MM.1S (cell line): Measurements from ENCODE around the gene NCAPG.

ENCODE experiments used
- DNase-seq: peaks from one replicate; pipeline ENCODE4 v3.0.0-alpha.2; 2015
- H2AFZ ChIP-seq: fragments of 300-600 bp; sonication (generic); 2 replicates; pipeline ENCODE4 v1.6.0; 2016; ENCODE audit warnings: antibody characterized with exemption, low read length
- H3F3A ChIP-seq: fragments of 300-600 bp; sonication (generic); 2 replicates; pipeline ENCODE4 v1.6.1; 2016; ENCODE audit warnings: mild to moderate bottlenecking, antibody characterized with exemption, low read length, moderate library complexity, mixed read lengths; ENCODE audit not compliant: insufficient read depth
- H3K27ac ChIP-seq: fragments of 300-600 bp; sonication (generic); 2 replicates; pipeline ENCODE4 v1.5.1; 2016; ENCODE audit warnings: mild to moderate bottlenecking, low read length
- H3K27me3 ChIP-seq: fragments of 300-600 bp; sonication (generic); replicated peaks from 2 replicates; pipeline ENCODE4 v1.6.0; 2016; ENCODE audit warnings: low read length; ENCODE audit not compliant: insufficient read depth
- H3K36me3 ChIP-seq: fragments of 300-600 bp; sonication (generic); replicated peaks from 2 replicates; pipeline ENCODE4 v1.6.1; 2016; ENCODE audit warnings: mild to moderate bottlenecking, low read length, mixed read lengths; ENCODE audit not compliant: insufficient read depth
- H3K4me1 ChIP-seq: fragments of 300-600 bp; sonication (generic); 2 replicates; pipeline ENCODE4 v1.6.1; 2016; ENCODE audit warnings: low read length, mixed read lengths
- H3K4me2 ChIP-seq: fragments of 300-600 bp; sonication (generic); 2 replicates; pipeline ENCODE4 v1.6.0; 2016; ENCODE audit warnings: low read depth, low read length
- H3K4me3 ChIP-seq: fragments of 300-600 bp; sonication (generic); 2 replicates; pipeline ENCODE4 v1.5.1; 2016; ENCODE audit warnings: low read length, mixed read lengths
- H3K79me2 ChIP-seq: fragments of 300-600 bp; sonication (generic); 2 replicates; pipeline ENCODE4 v1.6.1; 2016; ENCODE audit warnings: mixed run types, low read length, mixed read lengths
- H3K9ac ChIP-seq: fragments of 300-600 bp; sonication (generic); 2 replicates; pipeline ENCODE4 v1.6.1; 2016; ENCODE audit warnings: low read length, mixed read lengths
- H3K9me2 ChIP-seq: fragments of 300-600 bp; sonication (generic); replicated peaks from 2 replicates; pipeline ENCODE4 v1.6.1; 2016; ENCODE audit warnings: mild to moderate bottlenecking, low read length, mixed read lengths; ENCODE audit not compliant: insufficient read depth
- H3K9me3 ChIP-seq: fragments of 300-600 bp; sonication (generic); replicated peaks from 2 replicates; pipeline ENCODE4 v1.6.1; 2016; ENCODE audit warnings: mild to moderate bottlenecking, low read length, mixed read lengths; ENCODE audit not compliant: insufficient read depth
- H4K20me1 ChIP-seq: fragments of 300-600 bp; sonication (generic); 2 replicates; pipeline ENCODE4 v1.6.1; 2016; ENCODE audit warnings: mild to moderate bottlenecking, low read length, moderate library complexity, mixed read lengths; ENCODE audit not compliant: insufficient read depth
- CTCF ChIP-seq: fragments of 300-600 bp; sonication (generic); IDR thresholded peaks from 2 replicates; pipeline ENCODE4 v1.5.1; 2016; ENCODE audit warnings: antibody characterized with exemption, low read length, mixed read lengths
- EZH2 ChIP-seq: fragments of 300-600 bp; sonication (generic); optimal IDR thresholded peaks from 2 replicates; pipeline ENCODE3; 2017; ENCODE audit warnings: low read depth, mild to moderate bottlenecking, antibody characterized with exemption, low read length, mixed read lengths
- EZH2phosphoT487 ChIP-seq: fragments of 300-600 bp; sonication (generic); IDR thresholded peaks from 2 replicates; pipeline ENCODE4 v1.6.1; 2018; ENCODE audit warnings: antibody characterized with exemption, low read length

NCAPG gene

GRCh38 chr4:17816142-17816541, 5.4 kb downstream of the NCAPG start:
- no peak overlapping the region for H3K4me3 ChIP-seq
- H3K79me2 ChIP-seq = peaks cover 80% of the 10 kb centered on the region
- H3K9me3 ChIP-seq = no peaks in the 10 kb centered on the region
- H3K4me1 ChIP-seq = 0 out of 2 replicates have a peak, but pooled peaks cover 10% of the 10 kb centered on the region
- no peaks in the 10 kb centered on the region for H3K27me3 ChIP-seq
- H3K4me2 ChIP-seq = no peak overlapping the region
- H4K20me1 ChIP-seq = no peaks in the 10 kb centered on the region; the same call in 1 of the 2 replicates
- TF ChIP-seq EZH2 (no peak), CTCF (no peak), EZH2phosphoT487 (no peak)
- H3F3A ChIP-seq = 0 out of 2 replicates have a peak, but pooled peaks cover 4% of the 10 kb centered on the region
- H3K36me3 ChIP-seq = peaks cover 3% of the 10 kb centered on the region; the same call in 1 of the 2 replicates
- no peak overlapping the region for H2AFZ ChIP-seq
- no peak overlapping the region for H3K27ac ChIP-seq
- H3K9me2 ChIP-seq = no peaks in the 10 kb centered on the region
- no peak overlapping the region for H3K9ac ChIP-seq
- no peak for DNase-seq

- Histone ChIP-seq H3K36me3 (peaks cover 3% of the 10 kb centered on the region; the same call in 1 of the 2 replicates), H3K4me3 (no peak overlapping the region), H3K4me2 (no peak overlapping the region), H3K9me3 (no peaks in the 10 kb centered on the region), H3K27ac (no peak overlapping the region), H3K9me2 (no peaks in the 10 kb centered on the region), H2AFZ (no peak overlapping the region), H3F3A (0 out of 2 replicates have a peak, but pooled peaks cover 4% of the 10 kb centered on the region), H3K27me3 (no peaks in the 10 kb centered on the region), H3K79me2 (peaks cover 74% of the 10 kb centered on the region), H4K20me1 (no peaks in the 10 kb centered on the region; the same call in 1 of the 2 replicates), H3K9ac (no peak overlapping the region), H3K4me1 (0 out of 2 replicates have a peak, but pooled peaks cover 10% of the 10 kb centered on the region)
- TF ChIP-seq EZH2 = no peak
- TF ChIP-seq CTCF = peak; percentile 51
- DNase-seq = peak; percentile 65
These were observed 6.2 kb downstream of the NCAPG start for GRCh38 chr4:17817027-17817426.

GRCh38 chr4:17823871-17824669, 13.3 kb downstream of the NCAPG start:
- no peak overlapping the region for H3K4me2 ChIP-seq
- DNase-seq = no peak
- H3K4me1 ChIP-seq = no peaks in the 10 kb centered on the region
- no peak overlapping the region for H3K9ac ChIP-seq
- no peaks in the 10 kb centered on the region for H3K27me3 ChIP-seq
- 0 out of 2 replicates have a peak, but pooled peaks cover 6% of the 10 kb centered on the region for H3F3A ChIP-seq
- no peak overlapping the region for H3K27ac ChIP-seq
- no peak overlapping the region for H2AFZ ChIP-seq
- no peak overlapping the region for H3K4me3 ChIP-seq
- peaks cover 15% of the 10 kb centered on the region; the same call in 1 of the 2 replicates for H3K36me3 ChIP-seq
- no peaks in the 10 kb centered on the region for H3K9me2 ChIP-seq
- no peaks in the 10 kb centered on the region for H4K20me1 ChIP-seq
- TF ChIP-seq EZH2 (no peak), EZH2phosphoT487 (no peak), CTCF (no peak)
- H3K79me2 ChIP-seq = peaks cover 58% of the 10 kb centered on the region
- no peaks in the 10 kb centered on the region for H3K9me3 ChIP-seq
